ENCODE data around the gene CNPY2.
"Not testable (repeated sequence)": the region's sequence is repeated elsewhere in the genome, so short reads cannot be mapped to it uniquely, and the experiment has no call there.

Gene CNPY2

GRCh38 chr12:56297400-56297799 lies 18.4 kb downstream of the CNPY2 start:
- no peak for DNase-seq

GRCh38 chr12:56296295-56296694 lies 19.5 kb downstream of the CNPY2 start:
- DNase-seq, result peak; percentile 84

- peak; percentile 8 for DNase-seq
These were observed 22.0 kb downstream of the CNPY2 start for GRCh38 chr12:56293795-56294194.

GRCh38 chr12:56288705-56289387 lies 26.9 kb downstream of the CNPY2 start:
- DNase-seq, result peak; percentile 56

- DNase-seq, result no peak
These were observed 29.6 kb downstream of the CNPY2 start for GRCh38 chr12:56286044-56286830.

GRCh38 chr12:56284263-56284662 lies 31.5 kb downstream of the CNPY2 start:
- not testable (repeated sequence) for DNase-seq

GRCh38 chr12:56282579-56282978 lies 33.2 kb downstream of the CNPY2 start:
- no peak for DNase-seq

GRCh38 chr12:56282030-56282429 lies 33.8 kb downstream of the CNPY2 start:
- DNase-seq, result no peak

GRCh38 chr12:56280849-56281248 lies 34.9 kb downstream of the CNPY2 start:
- DNase-seq, result peak; percentile 9

GRCh38 chr12:56278905-56279304 lies 36.9 kb downstream of the CNPY2 start:
- no peak for DNase-seq

- DNase-seq, result no peak
These were observed 41.5 kb downstream of the CNPY2 start for GRCh38 chr12:56274299-56274698.

- DNase-seq, result not testable (repeated sequence)
These were observed 43.3 kb downstream of the CNPY2 start for GRCh38 chr12:56272468-56272867.

- peak; percentile 43 for DNase-seq
These were observed 44.8 kb downstream of the CNPY2 start for GRCh38 chr12:56271031-56271430.

GRCh38 chr12:56267443-56268071 lies 48.2 kb downstream of the CNPY2 start:
- peak; percentile 36 for DNase-seq

GRCh38 chr12:56266693-56267442 lies 48.9 kb downstream of the CNPY2 start, which contains the start of gene COQ10A:
Gene COQ10A, plus strand, starts transcription at chr12:56266942. Its CDS starts 177 bp downstream, at chr12:56267119.
- DNase-seq, result peak; percentile 78

GRCh38 chr12:56266068-56266692 lies 49.6 kb downstream of the CNPY2 start:
- DNase-seq, result not testable (repeated sequence)

GRCh38 chr12:56262955-56263354 lies 52.8 kb downstream of the CNPY2 start:
- DNase-seq, result not testable (repeated sequence)

- no peak for DNase-seq
These were observed 54.1 kb downstream of the CNPY2 start for GRCh38 chr12:56261503-56262232.

- DNase-seq, result no peak
These were observed 54.9 kb downstream of the CNPY2 start for GRCh38 chr12:56260921-56261320.

- DNase-seq, result no peak
These were observed 55.4 kb downstream of the CNPY2 start for GRCh38 chr12:56260380-56260779.
